ENCODE measurements around the gene ZNF675. TPM values are rescaled to one million over a fixed set of nuclear protein-coding genes. Genes with fewer than 3 reads are reported as not detected.

ZNF675 gene
- total RNA-seq, 1 experiment from 2014 or later: 34.3 TPM

- peaks cover 7% of the 10 kb centered on the region for H3K27me3 Mint-ChIP-seq (ENCODE audit: low read depth)
- POLR2A ChIA-PET: no interaction called here
- peaks cover 24% of the 10 kb centered on the region for H3K9me3 Mint-ChIP-seq
- no peak overlapping the region for H3K27ac Mint-ChIP-seq
- no peak for TF ChIP-seq JUN (CRISPR knock-in tag; IDR thresholded peaks at IDR 0.05)
- TF ChIP-seq RORB (CRISPR knock-in tag; IDR thresholded peaks at IDR 0.05): no peak
- no peak for TF ChIP-seq PRDM15 (CRISPR knock-in tag; IDR thresholded peaks at IDR 0.05)
- no peak for TF ChIP-seq ZBTB21 (CRISPR knock-in tag; IDR thresholded peaks at IDR 0.05; ENCODE audit: borderline replicate concordance)
- no peak for TF ChIP-seq ZNF423 (CRISPR knock-in tag; IDR thresholded peaks at IDR 0.05)
- TF ChIP-seq PREB (CRISPR knock-in tag; IDR thresholded peaks at IDR 0.05; ENCODE audit: borderline replicate concordance): no peak
- no peak for TF ChIP-seq CTCF (IDR thresholded peaks at IDR 0.05)
- no peak for TF ChIP-seq ZNF263 (CRISPR knock-in tag; IDR thresholded peaks at IDR 0.05; ENCODE audit: low read depth)
- no peak for TF ChIP-seq HMGA2 (CRISPR knock-in tag; IDR thresholded peaks at IDR 0.05)
- no peak for TF ChIP-seq ATF1 (CRISPR knock-in tag; IDR thresholded peaks at IDR 0.05)
- TF ChIP-seq FOXP4 (CRISPR knock-in tag; IDR thresholded peaks at IDR 0.05): no peak
- no peak for TF ChIP-seq ESRRA (CRISPR knock-in tag; IDR thresholded peaks at IDR 0.05; ENCODE audit: borderline replicate concordance)
- TF ChIP-seq NR3C1 (CRISPR knock-in tag; conservative IDR thresholded peaks at IDR 0.05; ENCODE audit: low read depth): no peak
- no peak for TF ChIP-seq JAZF1 (CRISPR knock-in tag; IDR thresholded peaks at IDR 0.05)
- TF ChIP-seq GABPB1 (CRISPR knock-in tag; IDR thresholded peaks at IDR 0.05): no peak
- TF ChIP-seq MAX (CRISPR knock-in tag; IDR thresholded peaks at IDR 0.05): no peak
- no peak for TF ChIP-seq ZNF396 (CRISPR knock-in tag; IDR thresholded peaks at IDR 0.05; ENCODE audit: borderline replicate concordance)
- no peak for TF ChIP-seq ZNF416 (CRISPR knock-in tag; IDR thresholded peaks at IDR 0.05)
- ATAC-seq (no peak), DNase-seq (ENCODE audit: low spot score) (no peak)
- CTCF ChIA-PET: no interaction called here
- H3K36me3 Mint-ChIP-seq: peaks cover 13% of the 10 kb centered on the region
- no peak overlapping the region for H3K4me3 Mint-ChIP-seq
- H3K4me1 Mint-ChIP-seq: no peaks in the 10 kb centered on the region
These were observed 19.6 kb upstream of the ZNF675 start for GRCh38 chr19:23706657-23707056.

GRCh38 chr19:23699521-23699860 lies 12.5 kb upstream of the ZNF675 start:
- no peak overlapping the region for H3K27ac Mint-ChIP-seq
- POLR2A ChIA-PET: interaction anchor here (1.2 kb wide), 1 partner anchor 12 kb away, joined by 4 read pairs; the partner anchor contains the start of gene ZNF675
- CTCF ChIA-PET: no interaction called here
- peaks cover 5% of the 10 kb centered on the region; the same call in 1 of the 2 replicates for H3K9me3 Mint-ChIP-seq
- peaks cover 24% of the 10 kb centered on the region for H3K4me1 Mint-ChIP-seq
- ATAC-seq: peak; percentile 67
- peak; percentile 17 for DNase-seq (ENCODE audit: low spot score)
- H3K36me3 Mint-ChIP-seq: no peaks in the 10 kb centered on the region
- H3K4me3 Mint-ChIP-seq: no peak overlapping the region
- H3K27me3 Mint-ChIP-seq (ENCODE audit: low read depth): peaks cover 3% of the 10 kb centered on the region; the same call in 1 of the 2 replicates
- TF ChIP-seq ELF4 (CRISPR knock-in tag; IDR thresholded peaks at IDR 0.05; ENCODE audit: low read depth) (no peak), ZNF396 (CRISPR knock-in tag; IDR thresholded peaks at IDR 0.05; ENCODE audit: borderline replicate concordance) (no peak), ZBTB21 (CRISPR knock-in tag; IDR thresholded peaks at IDR 0.05; ENCODE audit: borderline replicate concordance) (no peak), ERG (CRISPR knock-in tag; IDR thresholded peaks at IDR 0.05) (no peak), GTF2I (CRISPR knock-in tag; conservative IDR thresholded peaks at IDR 0.05) (no peak), TEAD4 (CRISPR knock-in tag; IDR thresholded peaks at IDR 0.05) (no peak), ATF1 (CRISPR knock-in tag; IDR thresholded peaks at IDR 0.05) (no peak), EMX1 (CRISPR knock-in tag; IDR thresholded peaks at IDR 0.05) (no peak), USF2 (CRISPR knock-in tag; IDR thresholded peaks at IDR 0.05) (no peak), SMAD4 (CRISPR knock-in tag; IDR thresholded peaks at IDR 0.05) (no peak)
